Measurements from ENCODE around the gene KIRREL3.

Gene KIRREL3

DNA sequence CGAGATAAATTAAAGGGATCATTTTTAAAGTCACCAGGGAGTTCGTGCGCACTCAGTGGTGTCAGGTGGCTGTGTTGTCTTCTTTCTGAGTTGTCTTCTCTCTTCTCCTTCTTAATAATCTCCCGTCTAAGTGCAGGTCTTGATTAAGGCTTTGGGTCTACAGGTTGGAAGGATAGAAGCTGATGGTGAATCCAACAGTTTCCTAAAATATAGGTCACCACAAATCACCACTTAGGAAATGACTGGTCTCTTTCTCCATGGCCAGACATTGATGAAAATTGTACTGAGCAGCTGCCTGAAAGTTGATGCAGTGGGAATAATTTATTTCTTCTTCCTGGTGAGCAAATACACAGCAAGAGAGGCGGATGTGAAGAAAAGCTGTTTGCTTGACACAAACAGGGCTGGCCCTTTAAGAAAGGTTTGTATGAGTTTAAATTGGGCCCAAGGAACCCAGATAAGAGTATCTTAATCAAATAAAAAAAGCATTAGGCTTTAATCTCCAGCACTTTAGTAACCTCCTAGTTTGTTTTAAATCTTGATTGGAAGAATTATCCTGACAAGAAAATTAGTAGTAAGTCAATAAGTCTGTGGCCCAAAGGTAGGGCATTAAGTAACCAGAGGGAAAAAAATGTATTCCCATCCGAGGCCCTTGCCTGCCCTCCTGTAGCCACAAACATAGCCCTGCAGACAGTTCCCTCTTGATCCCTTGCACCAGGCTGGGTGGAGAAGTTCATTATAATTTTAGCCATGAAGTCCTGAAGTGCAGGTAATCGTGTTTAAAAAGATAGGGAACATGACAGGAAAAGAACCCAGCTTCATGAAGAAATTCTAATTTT, 245.8 kb downstream of the KIRREL3 start:
- H3K4me3 ChIP-seq (ENCODE audit: low read depth, low read length) = no peak overlapping the region
- TF ChIP-seq, protein P1, sequence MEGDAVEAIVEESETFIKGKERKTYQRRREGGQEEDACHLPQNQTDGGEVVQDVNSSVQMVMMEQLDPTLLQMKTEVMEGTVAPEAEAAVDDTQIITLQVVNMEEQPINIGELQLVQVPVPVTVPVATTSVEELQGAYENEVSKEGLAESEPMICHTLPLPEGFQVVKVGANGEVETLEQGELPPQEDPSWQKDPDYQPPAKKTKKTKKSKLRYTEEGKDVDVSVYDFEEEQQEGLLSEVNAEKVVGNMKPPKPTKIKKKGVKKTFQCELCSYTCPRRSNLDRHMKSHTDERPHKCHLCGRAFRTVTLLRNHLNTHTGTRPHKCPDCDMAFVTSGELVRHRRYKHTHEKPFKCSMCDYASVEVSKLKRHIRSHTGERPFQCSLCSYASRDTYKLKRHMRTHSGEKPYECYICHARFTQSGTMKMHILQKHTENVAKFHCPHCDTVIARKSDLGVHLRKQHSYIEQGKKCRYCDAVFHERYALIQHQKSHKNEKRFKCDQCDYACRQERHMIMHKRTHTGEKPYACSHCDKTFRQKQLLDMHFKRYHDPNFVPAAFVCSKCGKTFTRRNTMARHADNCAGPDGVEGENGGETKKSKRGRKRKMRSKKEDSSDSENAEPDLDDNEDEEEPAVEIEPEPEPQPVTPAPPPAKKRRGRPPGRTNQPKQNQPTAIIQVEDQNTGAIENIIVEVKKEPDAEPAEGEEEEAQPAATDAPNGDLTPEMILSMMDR (IDR thresholded peaks at IDR 0.05; ENCODE audit: low read depth, low read length, missing control alignments) = no peak
- DNase-seq (ENCODE audit: low read depth) = no peak

DNA sequence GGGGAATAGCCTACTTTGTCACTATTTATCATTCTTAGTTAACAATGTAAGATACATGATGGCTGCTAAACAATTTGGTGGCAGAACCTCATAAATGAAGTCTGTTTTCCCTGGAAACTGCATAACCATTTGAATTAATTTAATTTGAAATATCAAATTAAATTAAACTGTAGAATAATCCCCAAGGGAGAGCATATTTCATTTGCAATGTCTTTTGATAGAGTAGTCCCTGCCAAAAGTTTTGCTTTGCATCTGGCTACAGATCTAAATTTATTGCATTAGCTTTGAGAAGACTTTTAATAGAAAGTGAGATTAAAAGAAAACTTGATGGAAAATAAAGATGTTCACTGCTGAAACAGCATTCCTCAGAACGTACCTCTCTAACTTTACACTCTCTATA, 246.6 kb downstream of the KIRREL3 start:
- no peak overlapping the region for H3K4me3 ChIP-seq (ENCODE audit: low read depth, low read length)

DNA sequence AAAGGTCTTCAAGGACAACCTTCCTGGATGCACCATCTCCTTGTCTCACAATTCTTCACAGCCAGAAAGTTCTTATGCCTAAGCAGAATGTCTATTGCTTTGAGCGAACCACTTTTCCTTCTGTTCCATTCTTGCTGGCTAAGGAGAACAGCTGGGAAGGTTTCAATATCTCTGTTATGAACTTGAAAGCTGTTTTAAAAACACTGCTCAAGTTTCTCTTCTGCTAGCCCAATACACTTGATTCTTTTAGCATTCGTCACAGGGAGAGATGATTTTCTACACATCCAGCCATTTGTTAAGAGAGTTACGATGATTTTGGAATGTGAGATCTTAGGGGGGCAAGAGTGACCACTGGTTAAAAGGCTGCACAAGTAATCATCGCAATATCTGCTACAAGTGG, 249.3 kb downstream of the KIRREL3 start:
- H3K4me3 ChIP-seq (ENCODE audit: low read depth, low read length) = no peak overlapping the region
- TF ChIP-seq, protein P1 (IDR thresholded peaks at IDR 0.05; ENCODE audit: low read depth, low read length, missing control alignments) = no peak
- no peak for DNase-seq (ENCODE audit: low read depth)

More for the DNA sequence above, 246.6 kb downstream of the KIRREL3 start:
- DNase-seq (ENCODE audit: low read depth) = no peak
- TF ChIP-seq, protein P1 (IDR thresholded peaks at IDR 0.05; ENCODE audit: low read depth, low read length, missing control alignments) = no peak

DNA sequence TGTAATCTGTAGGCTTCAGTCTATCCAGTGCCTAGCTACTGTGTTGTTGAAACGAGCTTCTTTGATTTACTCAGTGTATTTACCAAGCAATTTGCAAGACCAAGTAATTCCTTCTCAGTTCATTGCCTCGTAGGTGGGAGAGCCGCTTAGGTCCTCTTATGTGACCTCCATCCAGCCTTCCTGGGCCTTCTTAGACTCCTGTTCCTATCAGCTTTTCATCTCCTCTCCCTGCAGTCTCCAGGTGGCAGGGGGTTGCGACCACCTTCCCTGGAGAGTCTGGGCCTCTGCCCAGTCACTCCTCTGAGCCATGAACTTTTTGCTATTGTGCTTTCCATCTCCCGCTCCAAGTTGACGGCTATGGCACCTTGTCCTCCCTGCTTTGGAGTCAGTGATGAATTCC, 251.8 kb downstream of the KIRREL3 start:
- TF ChIP-seq, protein P1 (IDR thresholded peaks at IDR 0.05; ENCODE audit: low read depth, low read length, missing control alignments) = no peak
- H3K4me3 ChIP-seq (ENCODE audit: low read depth, low read length) = no peak overlapping the region
- DNase-seq (ENCODE audit: low read depth) = no peak

DNA sequence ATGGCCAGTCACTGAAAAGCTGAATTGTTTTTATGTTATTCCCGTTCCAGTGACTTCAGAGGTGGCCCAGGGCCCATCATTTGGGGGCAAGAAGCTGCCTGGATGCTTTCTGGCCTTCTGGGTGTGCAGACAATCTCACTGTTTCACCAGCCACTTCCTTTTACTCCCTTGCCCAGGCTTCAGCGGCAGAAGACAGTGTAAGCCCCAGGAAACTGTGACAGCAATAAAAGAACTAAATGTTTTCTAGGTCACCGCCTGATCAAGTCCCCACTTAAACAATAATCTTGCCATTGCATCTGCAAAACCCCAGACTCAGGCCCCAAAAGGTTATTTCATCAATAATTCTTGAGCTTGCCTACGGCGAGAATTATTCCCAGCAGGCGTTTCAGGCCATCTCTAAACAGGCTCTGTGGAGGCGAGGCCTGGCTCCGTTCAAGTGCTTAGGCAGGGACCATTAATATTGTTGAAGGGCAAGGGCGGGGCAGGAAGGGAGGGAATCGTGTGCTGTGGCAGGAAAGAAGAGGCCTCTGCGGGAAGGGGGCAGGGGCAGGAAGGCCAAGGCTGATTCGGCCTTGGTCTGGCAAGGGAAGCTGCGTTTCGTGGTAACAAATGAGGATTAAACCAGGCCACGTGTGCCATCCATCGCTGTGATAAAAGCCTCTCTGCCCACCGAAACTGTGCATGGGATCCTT, 252.3 kb downstream of the KIRREL3 start:
- H3K4me3 ChIP-seq (ENCODE audit: low read depth, low read length) = no peak overlapping the region
- TF ChIP-seq, protein P1 (IDR thresholded peaks at IDR 0.05; ENCODE audit: low read depth, low read length, missing control alignments) = no peak
- DNase-seq (ENCODE audit: low read depth) = no peak

DNA sequence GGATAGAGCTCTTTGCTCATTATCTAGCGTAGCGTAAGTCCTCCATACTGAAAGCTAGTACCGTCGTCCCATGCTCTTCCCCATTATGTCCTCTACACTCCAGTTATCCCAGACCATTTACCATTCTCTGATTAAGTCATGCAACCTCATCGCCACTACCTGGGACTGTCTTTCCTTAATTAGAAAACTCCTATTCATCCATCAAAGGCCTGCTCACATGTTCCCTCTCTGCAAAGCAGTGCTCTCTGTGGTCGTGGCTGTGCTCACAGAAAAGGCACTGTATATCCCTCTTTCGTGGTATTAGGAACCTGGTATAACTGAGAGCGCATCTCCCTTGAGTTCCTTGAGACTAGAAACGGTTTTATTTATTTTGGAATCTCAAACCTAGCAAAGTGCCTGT, 253.3 kb downstream of the KIRREL3 start:
- TF ChIP-seq, protein P1 (IDR thresholded peaks at IDR 0.05; ENCODE audit: low read depth, low read length, missing control alignments) = no peak
- no peak overlapping the region for H3K4me3 ChIP-seq (ENCODE audit: low read depth, low read length)
- no peak for DNase-seq (ENCODE audit: low read depth)
